ENCODE data around the gene GGT1.
A peak's percentile ranks its signal among the peaks of the same experiment; 100 is the strongest.
"Not testable (repeated sequence)": the region's sequence is repeated elsewhere in the genome, so short reads cannot be mapped to it uniquely, and the experiment has no call there.

Gene GGT1

DNA sequence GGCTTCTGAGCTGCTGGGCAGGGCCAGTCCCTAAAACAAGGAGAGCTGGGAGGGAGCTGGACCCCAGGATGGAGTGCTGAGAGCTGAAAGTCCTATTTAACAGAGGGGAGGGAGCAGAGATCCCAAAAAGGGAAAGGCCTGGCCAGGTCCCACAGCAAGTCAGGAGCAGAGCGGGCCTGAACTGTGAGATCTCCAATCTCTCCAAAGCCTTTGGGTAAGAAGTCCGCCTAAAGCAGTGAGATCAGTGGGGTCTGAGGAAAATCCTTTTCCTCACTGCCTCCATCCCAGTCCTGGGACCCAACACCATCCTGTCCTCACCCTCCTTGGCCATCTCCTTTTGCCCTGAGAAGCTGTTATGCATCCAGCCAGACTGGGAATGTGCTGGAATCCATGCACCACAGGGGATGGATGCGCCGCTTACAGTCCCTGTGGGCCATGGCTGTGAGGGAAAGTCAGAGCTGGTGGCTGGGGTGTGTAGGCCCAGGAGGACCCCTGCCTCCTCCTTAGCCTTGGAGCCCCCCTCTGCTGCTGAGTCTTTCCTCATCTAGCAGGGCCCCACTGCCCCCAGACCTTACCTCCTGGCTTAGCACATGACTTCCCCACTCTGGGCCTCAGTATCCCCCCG is 18.7 kb upstream of the GGT1 start:
- DNase-seq (ENCODE audit: low spot score), result no peak

DNA sequence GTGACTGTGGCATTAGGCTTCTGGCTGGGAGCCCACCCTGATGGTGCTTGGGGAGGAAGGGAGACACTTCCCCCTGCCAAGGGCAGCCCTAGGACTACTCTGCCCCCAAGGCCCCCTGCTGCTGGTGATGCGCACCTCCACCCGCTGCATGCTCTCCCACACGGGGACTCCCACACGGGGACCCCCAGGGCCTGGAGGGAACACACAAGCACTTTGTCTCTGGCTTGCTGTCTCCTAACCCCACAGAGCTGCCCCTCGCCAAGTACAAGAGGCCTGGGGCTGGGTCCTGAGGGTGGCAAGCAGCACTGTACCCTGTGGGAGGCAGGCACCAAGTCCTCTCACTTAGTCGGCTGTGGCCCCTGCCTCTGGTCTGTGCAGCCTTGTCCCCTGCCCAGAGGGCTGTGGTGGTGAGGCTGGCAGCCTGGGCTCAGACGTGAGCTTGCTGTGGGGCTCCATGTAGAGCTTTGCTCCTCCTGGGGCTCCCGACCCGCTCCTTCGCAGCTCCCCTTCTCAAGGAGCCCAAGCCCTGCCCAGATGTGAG is 18.1 kb upstream of the GGT1 start:
- no peak for DNase-seq (ENCODE audit: low spot score)

DNA sequence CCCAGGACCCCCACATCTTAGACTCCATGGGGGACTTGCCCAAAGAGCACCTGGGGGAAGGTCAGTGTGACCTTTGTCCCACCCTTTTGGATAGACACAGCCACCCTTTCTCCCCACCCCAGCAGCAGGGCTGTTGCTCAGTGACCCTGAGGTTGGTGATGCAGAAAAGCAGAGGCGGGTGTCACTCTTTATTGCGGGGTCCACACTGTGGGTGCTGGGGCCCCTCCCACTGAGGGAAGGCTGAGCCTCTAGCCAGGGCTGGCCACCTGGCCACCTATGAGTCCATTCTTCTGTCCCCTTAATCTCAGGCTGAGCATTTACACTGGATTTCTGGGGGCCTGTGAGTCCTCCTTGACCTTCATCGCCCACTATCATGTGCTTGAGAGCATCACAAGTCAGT is 17.5 kb upstream of the GGT1 start:
- DNase-seq (ENCODE audit: low spot score), result no peak

DNA sequence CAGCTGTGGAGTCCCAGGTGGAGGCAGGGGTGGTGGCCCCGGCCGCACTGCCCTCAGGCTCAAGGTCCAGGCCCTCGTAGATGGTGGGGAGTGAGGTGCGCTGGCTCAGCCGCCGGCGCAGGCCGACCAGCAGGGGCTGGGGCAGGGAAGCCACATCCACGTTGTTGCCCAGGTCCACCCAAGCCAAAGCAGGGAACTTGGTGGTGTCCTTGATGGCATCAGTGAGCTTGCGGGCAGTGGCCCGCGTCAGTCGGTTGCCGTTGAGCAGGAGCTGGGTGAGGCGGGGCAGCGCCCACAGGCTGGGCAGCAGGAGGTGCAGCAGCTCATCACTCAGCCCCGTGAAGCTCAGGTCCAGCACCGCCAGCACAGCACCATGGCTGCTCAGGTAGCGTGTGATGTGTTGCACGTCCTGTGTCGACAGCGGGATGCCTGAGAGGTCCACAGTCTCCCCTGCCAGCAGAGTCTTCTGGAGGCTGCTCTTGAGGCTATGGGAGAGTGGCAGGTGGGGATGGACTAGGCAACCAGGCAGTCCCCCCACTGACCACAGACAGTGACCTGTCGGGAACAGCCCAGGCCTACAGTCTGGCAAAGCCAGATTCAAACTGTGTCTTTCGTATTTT is 17.0 kb upstream of the GGT1 start:
- DNase-seq (ENCODE audit: low spot score), result no peak

DNA sequence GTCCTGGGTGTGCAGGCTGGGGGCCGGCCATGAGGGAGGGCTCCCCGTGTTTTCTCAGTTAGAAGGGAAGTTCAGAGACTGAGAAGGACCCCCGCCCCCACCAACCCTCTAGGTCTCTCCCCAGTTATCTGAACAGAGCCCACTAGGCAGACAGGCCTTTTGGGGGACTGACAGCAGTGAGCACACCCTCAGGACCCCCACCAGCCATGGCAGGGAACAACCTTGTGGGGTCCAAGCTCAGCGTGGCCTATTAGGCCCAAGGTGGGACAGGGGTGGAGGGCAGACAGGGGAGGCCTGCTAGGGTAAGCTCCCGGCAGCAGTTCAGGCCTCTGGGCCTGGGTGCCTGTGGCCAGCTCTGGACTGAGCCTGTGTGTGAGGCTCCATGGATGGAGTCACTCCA is 15.7 kb upstream of the GGT1 start:
- no peak for DNase-seq (ENCODE audit: low spot score)

DNA sequence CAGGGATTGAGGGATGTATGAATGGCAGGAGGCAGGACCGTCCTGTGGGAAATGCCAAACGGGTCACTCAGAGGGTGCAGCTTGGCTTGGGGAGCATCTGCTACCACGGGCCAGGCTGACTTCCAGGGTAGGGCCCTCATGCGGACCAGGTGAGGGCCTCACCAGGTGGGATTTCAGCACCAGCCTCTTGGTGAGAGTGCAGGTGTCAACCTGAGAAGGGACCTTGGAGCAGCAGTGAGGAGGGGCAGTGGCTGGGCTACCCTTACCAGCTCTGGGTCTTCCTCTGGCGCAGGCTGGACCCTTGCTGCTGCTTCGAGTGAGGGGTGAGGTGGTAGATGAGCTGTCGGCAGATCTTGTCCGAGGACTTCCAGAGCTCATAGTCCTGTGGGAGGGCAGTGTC is 15.0 kb upstream of the GGT1 start:
- DNase-seq (ENCODE audit: low spot score), result no peak

DNA sequence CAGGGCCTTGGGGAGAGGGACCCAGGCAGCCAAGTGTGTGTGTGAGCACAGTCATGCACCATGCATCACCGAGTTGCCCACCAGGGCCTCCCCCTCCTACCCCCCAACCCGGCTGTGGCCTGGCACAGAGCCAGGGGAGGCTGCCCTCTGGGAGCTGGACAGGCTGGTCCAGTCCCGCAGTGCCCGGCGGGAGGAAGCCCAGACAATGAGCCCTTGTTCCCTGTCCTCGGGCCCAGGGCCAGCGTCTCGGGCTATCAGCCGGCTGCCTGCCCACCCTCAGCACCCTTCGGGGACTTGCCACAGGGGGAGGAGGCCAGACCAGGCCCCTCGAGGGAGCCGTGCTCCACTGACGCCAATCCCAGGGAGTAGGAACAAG is 14.6 kb upstream of the GGT1 start:
- no peak for DNase-seq (ENCODE audit: low spot score)

DNA sequence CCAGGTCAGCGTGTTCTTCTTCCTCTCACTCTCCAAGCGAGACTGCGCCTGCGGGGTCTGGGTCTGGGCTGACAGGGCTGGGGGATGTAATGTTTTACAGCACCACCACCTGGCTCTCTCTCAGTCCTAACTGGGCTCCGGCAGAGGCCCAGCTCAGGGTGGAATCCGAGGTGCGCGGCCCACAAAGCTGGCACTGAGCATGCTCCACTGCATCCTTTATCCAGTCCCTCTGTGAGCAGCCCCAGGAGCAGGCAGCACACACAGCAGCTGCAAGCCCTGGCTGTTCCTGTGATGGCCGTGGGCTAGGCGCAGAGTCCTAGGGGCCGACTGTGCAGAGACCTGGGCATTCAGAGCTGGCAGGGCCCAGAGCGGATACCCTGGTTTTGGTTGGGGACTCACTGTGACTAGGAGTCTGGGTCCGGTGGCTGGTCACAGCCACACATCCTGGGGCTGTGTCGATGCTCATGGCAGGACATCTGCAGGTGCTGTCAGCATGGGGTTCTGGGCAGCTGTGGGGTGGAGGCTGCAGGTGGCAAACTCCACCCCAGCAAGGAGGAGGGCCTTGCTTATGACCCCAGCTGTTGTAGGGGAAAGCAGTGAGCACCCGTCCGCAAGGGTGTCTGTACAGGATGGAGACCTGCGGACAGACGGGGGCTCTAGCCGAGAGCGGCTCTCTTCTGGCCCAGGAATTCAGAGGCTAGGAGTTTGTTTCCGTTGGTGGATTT is 14.1 kb upstream of the GGT1 start:
- DNase-seq (ENCODE audit: low spot score), result no peak

DNA sequence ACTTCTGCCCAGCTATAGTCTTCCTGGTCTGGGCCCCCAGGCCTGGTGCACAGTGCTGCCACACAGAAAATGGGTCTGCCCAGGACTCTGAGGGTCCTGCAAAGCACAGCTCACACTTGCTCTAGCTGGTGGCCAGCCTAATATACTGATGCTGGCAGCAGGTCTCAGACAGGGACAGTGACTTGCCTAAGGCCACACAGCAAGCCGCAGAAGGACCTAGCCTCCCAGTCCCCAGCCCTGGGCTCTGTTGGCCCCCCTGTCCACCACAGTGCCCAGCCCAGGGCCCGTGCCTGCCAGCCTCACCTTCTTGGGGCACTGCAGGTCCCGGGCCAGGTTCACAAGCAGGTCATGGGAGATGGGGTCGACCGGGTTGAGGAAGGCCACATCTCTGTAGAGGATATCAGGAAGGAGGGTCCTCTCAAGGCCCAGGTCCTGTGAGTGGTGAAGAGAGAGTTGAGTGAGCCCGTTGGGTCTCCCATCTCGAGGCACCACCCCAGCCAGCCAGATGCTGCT is 13.4 kb upstream of the GGT1 start:
- DNase-seq (ENCODE audit: low spot score), result no peak

DNA sequence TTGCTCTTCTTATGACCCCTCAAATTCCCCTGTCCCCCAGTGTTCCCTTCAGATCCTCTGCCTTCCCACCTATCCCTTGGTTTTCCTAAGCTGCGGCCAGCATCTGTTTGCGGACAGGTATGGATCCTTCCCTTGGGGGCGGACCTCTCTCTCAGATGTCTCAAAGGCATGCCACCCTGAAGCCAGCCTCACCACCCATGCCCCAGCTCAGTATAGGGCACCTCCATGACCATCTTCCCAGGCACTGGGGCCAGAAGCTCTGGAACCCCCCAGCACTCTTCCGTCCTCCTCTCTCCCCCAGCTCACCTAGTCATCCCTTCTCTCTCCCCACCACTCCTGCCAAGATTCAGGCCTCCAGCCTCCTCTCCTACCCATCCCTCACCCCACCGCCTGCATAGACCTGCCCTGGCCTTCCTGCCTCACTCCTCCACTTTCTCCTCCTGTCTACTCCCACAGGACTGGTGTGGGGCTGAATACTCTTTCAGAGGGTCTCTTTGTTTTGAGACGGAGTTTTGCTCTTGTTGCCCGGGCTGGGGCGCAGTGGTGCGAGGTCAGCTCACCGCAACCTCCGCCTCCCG is 12.3 kb upstream of the GGT1 start:
- no peak for DNase-seq (ENCODE audit: low spot score)

DNA sequence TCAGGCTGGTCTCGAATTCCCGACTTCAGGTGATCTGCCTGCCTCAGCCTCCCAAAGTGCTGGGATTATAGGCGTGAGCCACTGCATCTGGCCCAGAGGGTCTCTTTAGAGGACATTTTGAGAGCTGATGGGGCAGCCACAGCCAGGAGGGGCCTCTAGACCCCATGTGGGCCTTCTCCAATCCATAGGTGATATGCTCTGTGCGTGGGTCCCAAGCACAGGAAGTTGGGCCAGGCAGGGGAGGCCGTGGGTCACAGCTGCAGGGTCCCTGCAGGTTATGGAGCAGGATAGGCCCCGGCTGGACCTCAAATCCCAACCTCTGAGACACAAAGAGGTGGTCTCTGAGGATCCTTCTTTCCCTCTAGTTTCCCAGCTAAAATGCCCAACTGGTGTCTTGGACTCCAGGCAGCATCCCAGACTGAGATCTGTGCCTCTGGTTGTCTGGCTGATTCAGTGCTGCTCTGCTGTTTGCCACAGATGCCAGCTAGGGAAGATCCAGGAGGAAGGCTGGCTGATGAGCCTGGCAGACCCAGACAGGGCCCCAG is 11.6 kb upstream of the GGT1 start:
- no peak for DNase-seq (ENCODE audit: low spot score)

DNA sequence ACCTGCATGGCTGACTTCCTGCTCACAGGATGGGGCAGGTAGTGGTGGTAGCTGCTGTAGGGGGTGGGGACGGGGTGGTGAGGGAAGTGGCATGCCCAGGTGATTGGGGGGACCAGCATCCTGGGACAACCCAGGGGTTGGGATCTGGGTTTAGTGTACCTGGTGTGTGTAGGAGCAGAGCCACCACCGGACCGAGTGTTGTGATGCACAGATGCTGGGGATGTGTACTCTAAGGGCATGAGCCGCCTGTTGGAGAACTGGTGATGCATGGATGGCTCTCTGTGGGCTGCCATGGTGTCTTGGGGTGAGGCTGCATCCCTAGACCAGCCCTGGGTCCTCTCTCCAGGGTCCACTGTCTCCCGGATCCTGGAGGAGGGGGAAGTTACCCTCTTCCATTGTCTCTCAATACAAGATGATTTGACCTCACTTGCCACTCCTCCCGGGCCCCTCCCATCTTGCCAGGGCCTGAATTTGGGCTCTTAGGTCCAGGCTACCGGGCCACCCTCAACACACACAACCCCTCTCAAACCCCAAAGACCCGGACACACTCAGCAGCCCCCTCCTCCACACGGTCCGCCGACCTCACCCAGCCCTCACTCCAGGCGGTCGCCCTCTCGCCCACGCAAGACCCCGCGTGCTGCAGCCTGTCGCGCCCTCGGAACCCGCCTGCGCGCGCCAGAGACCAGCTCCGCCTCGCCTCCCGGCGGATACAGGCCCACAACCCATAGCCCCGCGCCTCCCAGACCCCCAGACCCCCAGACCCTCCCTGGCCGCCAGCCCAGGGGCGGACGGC is 10.7 kb upstream of the GGT1 start:
- DNase-seq (ENCODE audit: low spot score), result peak; percentile 32

DNA sequence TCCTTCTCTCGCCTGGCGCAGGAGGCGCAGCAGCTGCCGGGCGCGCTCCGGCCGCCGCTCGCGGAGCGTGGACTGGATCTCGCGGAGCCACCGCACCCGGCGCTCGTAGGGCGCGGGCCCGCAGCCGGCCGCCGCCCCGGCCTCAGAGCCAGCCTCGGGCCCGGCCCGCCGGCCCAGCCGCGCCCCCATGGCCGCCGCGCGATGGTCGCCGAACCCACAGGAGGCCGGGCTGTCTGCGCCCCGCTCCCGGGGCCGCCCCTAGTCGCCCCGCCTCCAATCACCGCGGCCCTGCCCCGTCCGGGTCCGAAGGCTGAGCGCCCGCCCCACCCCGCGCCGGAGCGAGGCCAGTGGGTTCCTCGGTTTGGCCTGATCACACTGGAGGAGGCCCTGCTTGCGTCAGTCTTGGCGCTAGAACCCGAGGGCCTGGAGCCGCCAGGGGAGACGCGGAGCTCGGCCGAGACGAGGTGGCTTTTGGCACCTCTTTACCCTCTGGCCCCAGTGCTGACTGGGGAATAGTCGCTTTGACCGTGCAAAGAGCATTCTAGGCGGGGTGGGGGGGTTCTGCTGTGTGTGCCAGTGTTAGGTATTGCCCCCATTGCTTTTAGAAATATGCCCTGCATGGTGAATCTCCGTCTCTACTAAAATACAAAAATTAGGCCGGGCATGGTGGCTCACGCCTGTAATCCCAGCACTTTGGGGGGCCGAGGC is 10.0 kb upstream of the GGT1 start, which contains the start of gene LRRC75B:
Gene LRRC75B, minus strand, starts transcription at position 223 of the 708 bp plus-strand sequence. Its CDS starts 34 bp downstream, at position 189.
- peak; percentile 95 for DNase-seq (ENCODE audit: low spot score)

DNA sequence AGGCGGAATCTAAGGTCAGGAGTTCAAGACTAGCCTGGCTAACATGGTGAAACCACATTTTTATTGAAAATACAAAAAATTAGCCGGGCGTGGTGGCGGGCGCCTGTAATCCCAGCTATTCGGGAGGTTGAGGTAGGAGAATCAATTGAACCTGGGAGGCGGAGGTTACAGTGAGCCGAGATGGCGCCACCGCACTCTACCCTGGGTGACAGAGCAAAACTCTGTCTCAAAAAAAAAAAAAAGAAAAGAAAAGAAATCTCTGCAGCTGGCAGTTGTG is 9.5 kb upstream of the GGT1 start:
- DNase-seq (ENCODE audit: low spot score), result not testable (repeated sequence)

DNA sequence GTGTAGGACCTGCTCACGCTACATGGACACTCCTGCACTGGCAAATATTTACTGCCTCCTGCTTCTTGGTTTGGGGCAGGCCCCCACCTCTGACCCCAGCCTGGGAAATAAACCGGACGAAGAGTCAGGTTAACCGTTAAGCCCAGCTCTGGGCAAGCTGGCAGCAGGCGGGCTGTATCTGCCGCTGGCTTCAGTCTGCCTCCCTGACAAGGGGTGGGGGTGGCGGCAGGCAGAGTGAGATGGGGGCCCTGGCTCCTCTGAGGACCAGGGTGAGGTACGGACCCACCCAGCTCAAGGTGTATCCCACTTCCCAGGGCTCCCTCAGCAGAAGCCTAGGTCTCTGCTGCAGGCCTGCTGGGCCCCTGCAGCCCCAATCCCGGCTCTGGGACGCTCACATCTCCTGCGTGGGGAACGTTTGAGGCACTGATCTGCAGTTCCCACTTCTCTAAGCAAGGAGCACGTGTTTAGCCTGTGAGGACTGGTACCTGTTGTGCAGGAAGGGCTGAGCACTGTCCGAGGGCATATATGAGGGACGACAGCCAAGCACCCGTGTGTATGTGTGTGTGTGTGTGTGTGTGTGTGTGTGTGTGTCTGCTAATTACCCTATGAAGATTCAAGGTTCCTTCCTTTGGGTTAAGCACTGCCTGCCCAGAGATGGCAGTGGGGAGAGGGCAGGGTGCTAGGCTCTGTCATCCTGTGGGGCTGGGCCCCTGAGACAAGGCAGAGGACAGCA is 9.0 kb upstream of the GGT1 start:
- peak; percentile 57 for DNase-seq (ENCODE audit: low spot score)

DNA sequence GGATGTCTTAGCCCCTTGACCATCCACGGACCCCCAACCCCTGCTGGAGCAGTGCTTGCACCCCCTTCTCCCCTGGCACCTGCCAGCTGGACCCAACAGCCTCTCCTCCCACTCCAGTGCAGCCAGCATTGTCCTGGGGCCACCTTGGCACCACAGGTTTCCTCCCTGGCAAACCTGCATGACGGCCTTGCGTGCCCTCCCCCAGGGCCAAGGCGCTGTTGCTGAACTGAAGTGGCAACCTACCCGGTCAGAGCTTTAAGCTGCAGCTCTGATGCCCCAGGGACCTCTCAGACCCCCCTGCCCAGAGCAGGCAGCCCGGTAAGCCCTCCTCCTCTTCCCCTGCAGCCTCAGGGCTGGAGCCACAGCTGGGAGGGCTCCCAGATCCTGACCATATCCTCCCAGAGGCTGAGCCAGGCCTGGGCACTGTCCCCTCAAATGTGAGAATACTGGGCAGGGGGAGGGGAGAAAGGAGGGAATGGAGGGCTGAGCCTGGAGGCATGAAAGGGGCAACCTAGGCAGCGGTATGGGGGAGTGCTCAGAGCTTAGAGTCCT is 8.3 kb upstream of the GGT1 start:
- no peak for DNase-seq (ENCODE audit: low spot score)

DNA sequence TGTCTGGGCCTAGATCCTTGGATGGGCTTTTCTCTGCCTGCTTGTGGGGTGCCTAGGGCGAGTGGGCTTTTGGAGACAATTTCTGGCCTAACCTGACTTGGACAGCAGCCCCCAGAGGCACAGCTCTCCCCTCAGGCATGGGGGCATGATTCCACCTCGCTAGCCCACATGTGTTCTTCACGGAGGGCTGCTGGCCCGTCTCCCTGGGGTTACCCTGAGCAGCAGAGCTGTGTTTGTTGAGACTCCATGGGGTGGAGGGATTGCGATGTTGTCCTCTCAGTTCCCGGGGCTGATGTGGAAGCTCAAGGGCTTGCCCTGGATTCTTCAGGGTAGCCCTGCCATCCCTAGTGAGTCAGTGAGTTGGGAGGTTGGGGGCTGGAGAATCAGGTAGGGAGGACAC is 7.8 kb upstream of the GGT1 start:
- no peak for DNase-seq (ENCODE audit: low spot score)

DNA sequence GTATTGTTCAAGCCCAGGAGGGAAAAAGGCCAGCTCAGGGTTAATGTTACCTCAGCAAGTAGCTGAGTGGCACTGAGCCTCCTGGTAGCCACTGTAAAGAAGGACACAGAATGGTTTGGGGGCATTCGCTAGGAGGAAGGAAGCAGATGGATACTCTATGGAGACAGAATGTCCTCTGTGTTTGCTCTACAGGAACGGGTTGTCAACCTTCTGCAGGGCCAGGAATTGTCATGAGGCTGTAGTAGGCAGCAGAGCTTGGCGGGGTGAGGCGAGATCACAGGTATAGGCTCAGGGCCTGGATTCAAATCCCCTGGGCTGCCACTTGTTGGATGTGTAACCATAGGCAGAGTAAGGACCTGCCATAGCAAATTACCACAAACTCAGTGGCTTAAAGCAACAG is 7.1 kb upstream of the GGT1 start:
- DNase-seq (ENCODE audit: low spot score), result no peak

DNA sequence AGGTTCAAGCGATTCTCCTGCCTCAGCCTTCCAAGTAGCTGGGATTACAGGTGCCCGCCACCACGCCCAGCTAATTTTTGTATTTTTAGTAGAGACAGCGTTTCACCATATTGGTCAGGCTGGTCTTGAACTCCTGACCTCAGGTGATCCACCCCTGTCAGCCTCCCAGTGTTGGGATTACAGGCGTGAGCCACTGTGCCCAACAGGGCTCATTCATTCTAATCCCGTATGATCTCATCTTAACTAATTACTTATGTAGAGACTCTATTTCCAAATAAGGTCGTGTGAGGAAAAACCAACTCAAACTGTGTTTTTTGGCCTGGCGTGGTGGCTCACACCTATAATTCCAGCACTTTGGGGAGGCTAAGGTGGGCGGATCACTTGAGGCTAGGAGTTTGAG is 5.9 kb upstream of the GGT1 start:
- not testable (repeated sequence) for DNase-seq (ENCODE audit: low spot score)

DNA sequence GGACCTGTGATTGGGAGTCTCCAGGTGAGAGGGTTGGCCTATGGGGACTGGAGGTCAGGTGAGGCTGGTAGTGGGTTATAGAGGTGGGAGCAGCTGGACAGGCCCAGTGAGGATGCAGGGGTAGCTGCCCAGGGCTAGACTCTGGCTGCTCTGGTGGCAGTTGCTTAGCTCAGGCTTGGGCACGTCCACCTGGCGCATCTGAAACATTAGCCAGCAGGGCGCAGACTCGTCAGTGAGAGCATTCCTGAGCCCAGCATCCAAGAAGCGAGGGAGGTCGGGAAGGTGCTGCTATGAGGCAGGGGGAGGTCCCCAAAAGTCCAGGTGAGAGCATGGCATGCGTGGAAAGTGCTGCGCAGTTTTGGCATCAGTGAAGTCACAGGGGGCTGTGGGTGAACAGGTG is 3.5 kb upstream of the GGT1 start:
- no peak for DNase-seq (ENCODE audit: low spot score)
